ENCODE results near the gene CARS2.

DNA sequence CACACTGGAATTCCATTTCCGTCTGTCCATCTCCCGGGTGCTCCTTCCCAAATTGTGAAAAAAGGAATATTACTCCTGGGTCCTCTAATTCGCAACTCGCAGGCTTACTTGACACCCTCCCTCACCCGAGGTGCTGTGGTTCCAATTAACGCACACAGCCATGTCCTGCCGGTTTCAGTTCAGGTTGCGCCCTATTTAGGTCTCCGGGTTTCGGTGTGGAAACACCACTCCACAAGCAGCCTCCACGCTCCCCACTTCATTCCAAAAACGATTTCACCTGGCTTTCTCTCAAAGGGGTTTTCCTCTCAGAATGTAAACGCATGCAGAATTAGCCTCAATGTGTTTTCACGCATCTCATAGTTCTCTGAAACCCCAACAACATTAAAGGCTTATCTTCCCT lies 52.6 kb downstream of the CARS2 start:
- TF ChIP-seq, protein P1, sequence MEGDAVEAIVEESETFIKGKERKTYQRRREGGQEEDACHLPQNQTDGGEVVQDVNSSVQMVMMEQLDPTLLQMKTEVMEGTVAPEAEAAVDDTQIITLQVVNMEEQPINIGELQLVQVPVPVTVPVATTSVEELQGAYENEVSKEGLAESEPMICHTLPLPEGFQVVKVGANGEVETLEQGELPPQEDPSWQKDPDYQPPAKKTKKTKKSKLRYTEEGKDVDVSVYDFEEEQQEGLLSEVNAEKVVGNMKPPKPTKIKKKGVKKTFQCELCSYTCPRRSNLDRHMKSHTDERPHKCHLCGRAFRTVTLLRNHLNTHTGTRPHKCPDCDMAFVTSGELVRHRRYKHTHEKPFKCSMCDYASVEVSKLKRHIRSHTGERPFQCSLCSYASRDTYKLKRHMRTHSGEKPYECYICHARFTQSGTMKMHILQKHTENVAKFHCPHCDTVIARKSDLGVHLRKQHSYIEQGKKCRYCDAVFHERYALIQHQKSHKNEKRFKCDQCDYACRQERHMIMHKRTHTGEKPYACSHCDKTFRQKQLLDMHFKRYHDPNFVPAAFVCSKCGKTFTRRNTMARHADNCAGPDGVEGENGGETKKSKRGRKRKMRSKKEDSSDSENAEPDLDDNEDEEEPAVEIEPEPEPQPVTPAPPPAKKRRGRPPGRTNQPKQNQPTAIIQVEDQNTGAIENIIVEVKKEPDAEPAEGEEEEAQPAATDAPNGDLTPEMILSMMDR (IDR thresholded peaks at IDR 0.05), result no peak
- no peak for TF ChIP-seq POLR2A (IDR thresholded peaks at IDR 0.05)
